SK-N-DZ (cell line): ENCODE results near the gene XPO4.
A peak's percentile ranks its signal among the peaks of the same experiment; 100 is the strongest.
"Not testable (repeated sequence)": the region's sequence is repeated elsewhere in the genome, so short reads cannot be mapped to it uniquely, and the experiment has no call there.

Source experiments
- DNase-seq: peaks from one replicate; pipeline ENCODE4 v3.0.0-alpha.2; 2015; ENCODE audit warnings: low spot score

XPO4 gene

GRCh38 chr13:20891034-20891433, 11.5 kb downstream of the XPO4 start:
- DNase-seq = no peak

- DNase-seq = not testable (repeated sequence)
Measured at GRCh38 chr13:20890540-20890939, 12.0 kb downstream of the XPO4 start.

- no peak for DNase-seq
Measured at GRCh38 chr13:20882206-20882605, 20.3 kb downstream of the XPO4 start.

GRCh38 chr13:20877902-20878301, 24.6 kb downstream of the XPO4 start:
- DNase-seq = no peak

- DNase-seq = not testable (repeated sequence)
Measured at GRCh38 chr13:20876802-20877201, 25.7 kb downstream of the XPO4 start.

GRCh38 chr13:20874439-20874838, 28.1 kb downstream of the XPO4 start:
- DNase-seq = not testable (repeated sequence)

GRCh38 chr13:20873348-20873747, 29.2 kb downstream of the XPO4 start:
- DNase-seq = no peak

GRCh38 chr13:20870829-20871228, 31.7 kb downstream of the XPO4 start:
- no peak for DNase-seq

GRCh38 chr13:20869540-20869939, 33.0 kb downstream of the XPO4 start:
- no peak for DNase-seq

GRCh38 chr13:20867408-20867807, 35.1 kb downstream of the XPO4 start:
- no peak for DNase-seq

- DNase-seq = not testable (repeated sequence)
Measured at GRCh38 chr13:20861666-20862065, 40.9 kb downstream of the XPO4 start.

- no peak for DNase-seq
Measured at GRCh38 chr13:20860844-20861243, 41.7 kb downstream of the XPO4 start.

- no peak for DNase-seq
Measured at GRCh38 chr13:20856650-20857049, 45.9 kb downstream of the XPO4 start.

GRCh38 chr13:20851844-20852402, 50.6 kb downstream of the XPO4 start:
- no peak for DNase-seq

- DNase-seq = no peak
Measured at GRCh38 chr13:20848944-20849343, 53.6 kb downstream of the XPO4 start.

GRCh38 chr13:20848203-20848602, 54.3 kb downstream of the XPO4 start:
- no peak for DNase-seq

GRCh38 chr13:20847296-20847695, 55.2 kb downstream of the XPO4 start:
- peak; percentile 9 for DNase-seq

GRCh38 chr13:20843166-20843565, 59.4 kb downstream of the XPO4 start:
- no peak for DNase-seq

- no peak for DNase-seq
Measured at GRCh38 chr13:20840568-20840967, 62.0 kb downstream of the XPO4 start.

GRCh38 chr13:20833900-20834679, 68.5 kb downstream of the XPO4 start:
- no peak for DNase-seq

GRCh38 chr13:20832861-20833260, 69.7 kb downstream of the XPO4 start:
- no peak for DNase-seq

GRCh38 chr13:20831933-20832332, 70.6 kb downstream of the XPO4 start:
- DNase-seq = no peak

- no peak for DNase-seq
Measured at GRCh38 chr13:20831254-20831653, 71.3 kb downstream of the XPO4 start.
